ENCODE results near the gene SLC6A8.

The SLC6A8 gene

DNA sequence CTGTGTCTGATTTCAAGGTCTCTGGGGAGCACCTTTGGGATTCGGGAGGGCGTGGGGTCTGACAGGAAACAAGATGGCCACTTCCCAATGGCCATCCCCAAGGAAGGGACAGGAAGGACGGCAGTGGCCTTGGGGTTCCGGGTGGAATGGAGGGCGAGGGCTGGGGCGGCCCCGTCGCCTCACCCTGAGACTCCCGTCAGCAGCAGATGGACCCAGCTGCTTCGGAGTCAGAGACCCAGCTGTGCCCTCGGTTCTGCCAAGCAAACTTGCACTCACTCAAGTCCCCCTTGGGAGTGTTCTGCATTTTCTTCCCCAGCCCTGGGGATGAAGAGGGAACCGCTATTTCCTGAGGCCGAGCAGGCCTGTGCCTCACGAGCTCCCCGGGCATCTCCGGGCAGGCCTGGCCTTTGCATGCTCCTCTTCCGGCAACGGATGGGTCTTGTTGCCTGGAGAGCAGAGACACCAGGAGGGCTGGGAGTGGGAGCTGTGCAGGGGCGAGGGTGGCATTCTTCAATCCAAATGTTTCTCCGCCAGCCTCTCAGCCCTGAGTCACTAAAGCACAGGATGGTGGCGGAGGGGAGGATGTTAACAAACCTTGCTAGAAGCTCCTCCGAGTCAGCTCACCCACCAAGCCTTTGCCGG lies 47.6 kb upstream of the SLC6A8 start:
- Histone ChIP-seq H3K4me1 (ENCODE audit: insufficient read depth, poor library complexity, severe bottlenecking) (no peaks in the 10 kb centered on the region), H3K9me3 (ENCODE audit: severe bottlenecking) (no peaks in the 10 kb centered on the region), H3K27me3 (ENCODE audit: insufficient read depth, poor library complexity, severe bottlenecking) (peaks cover 18% of the 10 kb centered on the region), H3K36me3 (ENCODE audit: low read depth) (no peaks in the 10 kb centered on the region), H3K27ac (ENCODE audit: poor library complexity, severe bottlenecking) (no peak overlapping the region), H3K4me3 (ENCODE audit: severe bottlenecking) (no peak overlapping the region)
- DNase-seq (ENCODE audit: low spot score) = peak; percentile 21
- TF ChIP-seq CTCF (IDR thresholded peaks at IDR 0.05; ENCODE audit: poor library complexity, severe bottlenecking) = no peak
- no peak for ATAC-seq (ENCODE audit: low read depth)

DNA sequence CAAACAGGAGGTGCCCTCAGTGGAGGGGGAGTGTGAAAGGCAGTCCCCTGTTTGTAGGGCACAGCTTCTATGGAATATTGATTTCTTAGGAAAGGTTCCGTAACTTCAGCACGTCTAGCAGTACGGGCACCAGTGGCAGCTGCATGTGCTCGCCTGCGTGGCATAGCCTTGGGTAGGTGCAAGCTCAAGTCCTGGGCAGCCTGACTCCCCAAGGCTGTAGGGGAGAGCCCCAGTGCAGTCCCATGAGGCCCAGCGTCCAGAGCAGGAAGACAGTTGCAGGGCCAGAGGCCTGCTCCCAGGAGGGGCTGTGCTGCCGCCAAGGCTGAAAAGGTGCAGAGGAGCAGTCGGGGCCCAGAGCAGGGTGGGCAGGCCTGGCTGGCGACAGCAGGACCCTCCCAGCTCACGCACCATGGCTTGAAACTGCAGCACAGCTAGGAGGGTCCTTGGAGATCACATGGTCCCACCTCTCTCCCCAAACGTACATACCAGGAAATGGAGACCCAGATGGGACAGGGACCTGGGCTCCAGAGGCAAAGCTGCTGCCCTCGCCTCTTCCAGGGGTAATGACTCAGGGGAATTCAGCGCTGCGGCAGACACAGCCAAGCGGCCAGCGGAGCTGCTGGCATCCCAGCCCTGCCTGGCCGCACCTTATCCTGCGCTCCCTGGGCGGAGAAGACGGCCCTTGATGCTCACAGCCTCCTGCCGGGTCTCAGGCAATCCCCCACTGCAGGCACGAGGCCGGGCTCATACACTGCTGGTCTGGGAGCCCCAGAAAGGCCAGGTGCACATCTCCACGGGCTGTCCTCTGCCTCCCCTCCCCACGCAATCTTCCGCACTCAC lies 46.8 kb upstream of the SLC6A8 start:
- Histone ChIP-seq H3K27me3 (ENCODE audit: insufficient read depth, poor library complexity, severe bottlenecking) (peaks cover 18% of the 10 kb centered on the region), H3K36me3 (ENCODE audit: low read depth) (no peaks in the 10 kb centered on the region), H3K4me1 (ENCODE audit: insufficient read depth, poor library complexity, severe bottlenecking) (no peaks in the 10 kb centered on the region), H3K4me3 (ENCODE audit: severe bottlenecking) (no peak overlapping the region), H3K27ac (ENCODE audit: poor library complexity, severe bottlenecking) (no peak overlapping the region), H3K9me3 (ENCODE audit: severe bottlenecking) (no peaks in the 10 kb centered on the region)
- DNase-seq (ENCODE audit: low spot score) (peak; percentile 22), ATAC-seq (ENCODE audit: low read depth) (no peak)
- TF ChIP-seq CTCF (IDR thresholded peaks at IDR 0.05; ENCODE audit: poor library complexity, severe bottlenecking) = no peak

GRCh38 chrX:153641627-153642026 lies 46.1 kb upstream of the SLC6A8 start:
- Histone ChIP-seq H3K27me3 (ENCODE audit: insufficient read depth, poor library complexity, severe bottlenecking) (peaks cover 18% of the 10 kb centered on the region), H3K4me1 (ENCODE audit: insufficient read depth, poor library complexity, severe bottlenecking) (peaks cover 3% of the 10 kb centered on the region), H3K9me3 (ENCODE audit: severe bottlenecking) (no peaks in the 10 kb centered on the region), H3K36me3 (ENCODE audit: low read depth) (no peaks in the 10 kb centered on the region), H3K27ac (ENCODE audit: poor library complexity, severe bottlenecking) (no peak overlapping the region), H3K4me3 (ENCODE audit: severe bottlenecking) (no peak overlapping the region)
- no peak for TF ChIP-seq CTCF (IDR thresholded peaks at IDR 0.05; ENCODE audit: poor library complexity, severe bottlenecking)
- ATAC-seq (ENCODE audit: low read depth) (no peak), DNase-seq (ENCODE audit: low spot score) (no peak)

DNA sequence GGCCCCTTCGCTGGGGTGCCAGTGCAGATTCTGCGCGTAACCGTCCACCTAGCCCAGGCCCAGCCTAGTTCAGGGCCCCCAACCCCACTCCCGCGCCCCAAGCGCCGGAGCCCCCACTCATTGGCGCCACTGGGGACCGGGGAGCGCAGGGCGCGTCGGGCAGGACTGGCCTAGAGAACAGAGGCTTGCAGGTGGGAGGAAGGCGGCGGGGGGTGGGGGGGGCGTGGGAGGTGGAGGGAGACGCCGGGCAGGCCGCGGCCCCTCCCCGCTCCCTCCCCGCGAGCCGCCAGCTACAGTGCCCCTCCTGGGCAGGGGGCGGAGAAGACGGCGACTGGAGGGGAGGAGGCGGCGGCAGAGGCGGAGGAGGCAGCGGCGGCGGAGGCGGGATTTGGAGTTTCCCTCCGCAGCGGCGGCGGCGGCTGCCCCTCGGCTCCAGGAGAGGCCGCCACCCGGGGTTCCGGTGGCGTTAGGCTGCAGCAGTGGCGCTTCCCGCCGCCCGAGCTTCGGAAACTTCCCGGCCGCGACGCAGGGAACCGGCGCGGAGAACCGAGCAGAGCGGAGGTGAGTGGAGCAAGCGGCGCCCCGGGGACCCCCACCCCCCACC lies 45.6 kb upstream of the SLC6A8 start:
- Histone ChIP-seq H3K4me3 (ENCODE audit: severe bottlenecking) (no peak overlapping the region), H3K4me1 (ENCODE audit: insufficient read depth, poor library complexity, severe bottlenecking) (peaks cover 5% of the 10 kb centered on the region), H3K36me3 (ENCODE audit: low read depth) (no peaks in the 10 kb centered on the region), H3K27ac (ENCODE audit: poor library complexity, severe bottlenecking) (no peak overlapping the region), H3K27me3 (ENCODE audit: insufficient read depth, poor library complexity, severe bottlenecking) (peaks cover 18% of the 10 kb centered on the region), H3K9me3 (ENCODE audit: severe bottlenecking) (no peaks in the 10 kb centered on the region)
- ATAC-seq (ENCODE audit: low read depth) (no peak), DNase-seq (ENCODE audit: low spot score) (peak; percentile 20)
- no peak for TF ChIP-seq CTCF (IDR thresholded peaks at IDR 0.05; ENCODE audit: poor library complexity, severe bottlenecking)
